HG03521 (cell line): Measurements from ENCODE around the gene ARHGDIA.
"Not testable (repeated sequence)": the region's sequence is repeated elsewhere in the genome, so short reads cannot be mapped to it uniquely, and the experiment has no call there.

Source experiments
- ATAC-seq: cut with Tn5 transposase; IDR thresholded peaks from one replicate; pipeline ENCODE4 v1.9.1; 2021; ENCODE audit warnings: mild to moderate bottlenecking, moderate library complexity; ENCODE audit not compliant: unreplicated experiment

Gene ARHGDIA

DNA sequence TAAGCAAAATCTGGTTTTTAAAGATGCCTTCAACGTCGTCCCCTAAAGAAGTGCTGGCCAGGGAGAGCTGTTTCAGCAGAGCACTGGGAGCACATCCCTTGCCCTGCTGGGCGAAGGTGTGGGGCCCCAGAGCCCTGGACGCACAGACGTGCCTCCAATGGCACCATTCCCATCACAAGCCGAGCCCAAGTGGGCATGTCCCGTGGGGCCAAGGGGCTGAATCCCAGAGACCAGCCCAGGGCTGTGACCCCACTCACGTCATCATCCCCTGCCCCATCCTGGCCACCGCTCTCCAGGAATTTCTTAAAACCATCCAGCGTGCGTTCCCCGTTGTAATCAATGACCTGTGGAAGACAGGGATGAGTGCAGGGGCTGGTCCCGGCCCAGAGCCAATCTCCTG is 26.2 kb downstream of the ARHGDIA start:
- no peak for ATAC-seq

DNA sequence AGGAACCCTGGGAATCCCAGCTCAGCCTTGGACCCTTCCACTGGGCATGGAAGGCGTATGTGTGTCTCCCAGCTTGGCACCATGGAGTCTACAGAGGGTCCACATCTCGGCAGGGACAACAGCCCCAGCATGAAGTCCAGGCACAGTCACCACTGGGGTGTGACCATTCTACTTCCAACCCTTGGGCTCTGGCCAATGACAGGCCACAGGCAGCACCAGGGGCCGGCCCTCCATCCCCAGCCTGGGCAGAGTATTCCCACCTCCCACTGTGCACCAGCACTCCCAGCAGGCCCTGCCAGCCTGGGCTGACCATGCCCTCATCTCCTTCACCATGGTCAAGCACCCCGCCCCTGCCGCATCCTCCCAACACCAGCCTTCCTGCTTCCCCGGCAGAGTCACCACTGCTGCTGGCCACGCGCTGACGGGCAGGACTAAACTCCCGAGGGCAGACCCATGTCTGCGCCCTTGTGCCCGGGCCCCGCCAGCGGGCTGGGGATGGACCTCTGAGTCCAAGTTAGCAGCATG is 26.7 kb downstream of the ARHGDIA start:
- no peak for ATAC-seq

DNA sequence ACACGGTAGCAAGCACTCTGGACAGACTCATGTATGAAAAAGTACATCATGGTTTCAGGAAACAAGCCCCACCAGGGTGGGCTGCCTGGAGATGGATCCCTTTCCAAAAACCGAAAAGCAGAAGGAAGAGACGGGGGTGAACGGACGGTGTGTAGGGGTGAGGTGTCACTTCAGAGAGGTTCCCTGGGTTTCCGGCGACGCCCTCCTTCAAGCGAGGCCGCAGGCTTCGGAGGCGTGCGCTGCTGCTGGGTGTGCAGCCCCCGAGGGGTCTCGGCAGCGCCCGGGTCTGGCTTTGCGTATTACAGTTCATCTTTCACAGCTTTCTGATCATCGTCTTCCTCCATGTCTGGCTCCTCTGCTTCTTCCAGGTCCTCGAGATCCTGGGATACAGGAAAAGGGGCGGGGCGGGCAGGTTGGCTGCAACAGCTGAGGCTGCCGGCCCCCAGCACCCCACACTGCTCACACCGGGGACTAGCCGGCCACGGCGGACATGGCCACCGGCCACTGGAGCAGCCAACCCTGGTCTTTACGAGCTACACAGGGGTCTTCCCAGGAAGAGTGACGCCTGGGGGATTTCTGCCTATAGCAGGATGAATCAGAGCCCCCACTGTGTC is 27.3 kb downstream of the ARHGDIA start:
- no peak for ATAC-seq

DNA sequence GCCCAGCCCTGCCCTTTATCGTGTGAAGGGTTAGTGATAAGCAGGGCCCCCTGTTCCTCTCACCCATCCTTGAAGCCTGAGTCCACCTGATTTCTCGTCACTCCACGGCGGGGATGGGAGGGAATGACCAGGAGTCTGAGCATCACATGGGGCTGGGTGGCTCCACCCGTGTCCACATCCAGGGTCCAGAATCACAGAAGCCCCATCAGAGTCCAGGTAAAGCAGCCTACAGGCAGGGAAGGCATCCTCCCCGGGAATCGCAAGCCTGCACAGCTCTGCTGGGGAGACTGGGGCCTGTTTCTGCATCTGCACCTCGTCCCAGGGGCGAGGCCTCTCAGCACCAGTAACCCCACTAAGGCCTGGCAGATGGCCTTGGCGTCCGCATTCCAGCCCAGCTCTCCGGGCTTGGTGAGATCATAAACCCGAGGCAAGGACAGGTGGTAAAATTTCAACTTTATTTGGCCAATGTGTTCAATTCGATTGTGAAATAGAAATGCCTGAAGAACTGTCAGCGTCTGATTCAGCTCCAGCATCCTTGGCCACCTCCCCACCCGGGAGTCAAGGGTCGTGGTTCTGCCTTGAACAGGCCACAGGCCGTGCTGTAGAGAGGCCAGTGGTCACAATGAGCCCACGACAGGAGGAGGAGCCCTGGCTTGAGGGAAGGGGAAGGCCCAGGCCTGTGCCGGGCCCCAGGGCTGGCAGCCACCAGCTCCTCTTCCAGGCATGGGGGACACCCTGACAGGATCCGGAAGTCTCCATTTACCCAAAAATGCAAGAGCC is 28.2 kb downstream of the ARHGDIA start:
- no peak for ATAC-seq

DNA sequence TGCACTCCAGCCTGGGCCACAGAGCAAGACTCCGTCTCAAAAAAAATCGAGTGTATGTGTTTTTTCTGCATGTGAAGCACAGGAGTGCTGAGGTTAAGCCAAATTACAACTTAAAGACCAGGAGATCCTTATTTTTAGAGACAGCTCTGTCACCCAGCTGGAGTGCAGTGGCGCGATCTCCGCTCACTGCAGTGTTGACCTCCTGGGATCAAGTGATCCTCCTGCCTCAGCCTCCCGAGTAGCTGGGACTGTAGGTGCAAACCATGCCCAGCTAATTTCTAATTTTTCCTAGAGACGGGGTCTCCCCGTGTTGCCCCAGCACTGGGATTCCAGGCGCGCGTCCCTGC is 28.8 kb downstream of the ARHGDIA start:
- no peak for ATAC-seq

DNA sequence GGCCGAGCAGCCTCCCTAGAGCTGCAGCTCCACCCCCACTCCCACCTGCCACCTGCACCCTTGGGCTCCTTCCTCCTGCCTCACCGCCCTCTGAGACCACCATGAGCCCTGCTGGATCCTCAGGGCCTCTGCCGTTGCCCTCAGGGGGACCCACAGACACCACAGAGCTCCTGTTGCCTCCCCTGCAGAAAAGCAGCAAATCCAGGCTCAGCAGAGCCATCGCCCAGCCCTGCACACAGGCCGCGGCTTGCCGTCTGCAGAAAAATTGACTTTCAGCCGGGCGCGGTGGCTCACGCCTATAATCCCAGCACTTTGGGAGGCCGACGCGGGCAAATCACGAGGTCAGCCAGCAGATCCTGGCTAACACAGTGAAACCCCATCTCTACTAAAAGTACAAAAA is 29.3 kb downstream of the ARHGDIA start:
- ATAC-seq, result no peak

DNA sequence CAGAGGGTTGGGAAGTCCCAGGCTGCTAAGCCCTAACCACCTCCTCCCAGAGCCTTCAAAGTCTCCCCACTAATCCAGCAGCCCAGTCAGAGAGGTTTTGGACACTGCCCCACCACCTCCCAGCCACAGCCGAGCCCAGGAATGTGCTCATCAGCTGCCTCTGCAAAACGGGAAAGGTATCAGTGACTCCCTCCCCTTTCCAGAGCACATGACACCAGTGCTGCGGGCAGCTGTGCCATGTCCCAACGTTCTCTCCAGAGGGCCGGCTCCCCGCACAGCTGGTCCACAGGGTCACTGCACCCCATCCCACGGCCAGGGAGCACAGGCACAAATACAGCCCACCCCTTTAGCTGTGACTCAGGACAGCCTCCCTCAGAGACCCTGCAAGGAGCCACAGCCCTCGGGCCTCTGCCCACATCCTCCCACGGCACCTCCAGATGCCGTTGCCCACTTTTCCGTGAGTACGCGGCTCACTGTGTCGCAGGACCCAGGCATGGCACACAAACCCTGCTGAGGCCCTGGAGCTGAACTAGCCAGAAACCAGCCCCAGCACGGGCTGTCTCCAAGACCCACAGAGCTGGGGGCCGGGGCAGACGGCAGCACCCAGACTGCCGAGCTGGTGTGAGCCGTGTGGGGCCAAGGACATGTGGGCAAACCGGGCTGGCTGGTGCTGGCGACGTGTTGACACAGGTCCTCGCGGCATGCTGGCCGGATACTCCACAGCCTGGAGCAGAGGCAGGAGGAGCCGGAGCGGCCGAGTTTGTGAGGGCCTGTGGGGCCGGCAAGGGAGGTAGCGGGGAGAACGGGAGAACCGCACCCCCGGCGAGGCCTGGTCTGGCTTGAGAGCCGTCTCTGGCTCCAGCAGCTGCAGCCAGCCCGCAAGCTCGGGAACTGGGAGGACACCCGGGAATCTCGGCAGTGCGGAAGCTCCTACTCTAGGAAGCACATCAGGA is 30.0 kb downstream of the ARHGDIA start:
- ATAC-seq, result no peak

DNA sequence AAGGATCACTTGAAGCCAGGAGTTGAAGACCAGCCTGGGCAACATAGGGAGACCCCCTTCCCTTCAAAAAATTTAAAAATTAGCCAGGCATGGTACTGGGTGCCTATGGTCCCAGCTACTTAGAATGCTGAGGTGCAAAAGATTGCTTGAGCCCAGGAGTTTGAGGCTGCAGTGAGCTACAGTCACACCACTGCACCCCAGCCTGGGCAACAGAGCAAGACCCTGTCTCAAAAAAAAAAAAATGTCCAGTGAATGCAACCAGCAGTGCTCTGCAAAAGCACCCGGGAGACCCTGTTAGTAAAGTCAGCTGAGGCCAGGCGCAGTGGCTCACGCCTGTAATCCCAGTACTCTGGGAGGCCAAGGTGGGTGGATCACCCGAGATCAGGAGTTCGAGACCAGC is 31.1 kb downstream of the ARHGDIA start:
- ATAC-seq, result not testable (repeated sequence)

DNA sequence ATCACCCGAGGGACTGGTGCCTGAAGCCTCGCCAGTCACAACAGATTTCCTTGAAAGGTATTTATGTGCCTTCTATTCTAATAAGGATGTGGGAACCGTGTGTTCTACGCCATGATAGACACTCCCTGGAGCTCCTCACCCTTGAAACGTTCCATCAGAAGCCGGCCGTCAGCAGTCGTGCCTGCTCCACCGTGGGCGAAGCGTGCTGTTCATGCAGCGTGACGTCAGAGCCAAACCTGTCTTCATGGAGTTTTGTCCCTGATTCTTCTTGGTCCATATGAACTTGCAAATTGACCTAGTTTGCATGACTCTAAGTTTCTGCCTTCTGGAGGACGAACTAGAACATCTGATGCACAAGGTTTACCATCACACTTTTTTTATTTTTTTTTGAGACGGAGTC is 31.8 kb downstream of the ARHGDIA start:
- no peak for ATAC-seq

DNA sequence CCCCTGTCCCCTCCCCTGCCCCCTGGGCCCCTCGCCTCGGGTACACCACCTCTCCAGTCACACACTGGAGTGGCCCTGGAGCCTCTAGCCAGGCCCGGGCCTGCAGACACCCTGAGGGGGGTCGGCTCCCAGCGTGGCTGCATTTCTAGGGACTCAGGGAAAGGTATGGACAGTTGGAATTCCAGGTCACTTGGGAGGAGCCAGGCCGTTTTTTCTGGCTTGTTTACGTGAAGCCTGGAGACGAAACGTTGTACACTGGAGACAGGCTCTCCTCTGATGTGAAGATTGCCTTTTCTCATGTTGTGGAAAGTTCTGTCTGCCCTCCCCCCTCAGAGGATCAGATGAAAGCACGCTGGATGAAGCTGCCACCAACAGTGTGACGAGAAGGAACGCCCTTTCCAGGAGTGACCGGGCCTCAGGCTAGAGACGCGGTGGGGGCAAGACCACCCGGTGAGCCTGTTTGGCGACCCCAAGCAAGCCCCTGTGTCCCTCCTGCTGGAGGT is 32.3 kb downstream of the ARHGDIA start:
- ATAC-seq, result no peak

DNA sequence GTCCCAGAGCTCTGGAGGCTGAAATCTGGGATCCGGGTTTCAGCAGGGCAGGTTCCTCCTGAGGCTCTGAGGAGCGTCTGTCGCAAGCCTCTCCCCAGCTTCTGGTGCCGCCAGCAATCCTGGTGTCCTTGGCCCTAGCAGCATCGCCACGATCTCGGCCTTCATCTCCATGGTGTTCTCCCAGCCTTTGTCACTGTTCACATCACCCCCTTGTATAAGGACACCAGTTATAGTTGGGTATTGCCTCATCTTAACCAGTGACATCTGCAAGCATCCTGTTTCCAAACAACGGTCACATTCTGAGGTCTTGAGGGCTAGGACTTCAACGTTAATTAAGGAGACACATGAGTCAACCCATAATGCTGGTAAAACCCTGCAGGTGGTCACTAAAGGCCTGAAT is 33.5 kb downstream of the ARHGDIA start:
- no peak for ATAC-seq

DNA sequence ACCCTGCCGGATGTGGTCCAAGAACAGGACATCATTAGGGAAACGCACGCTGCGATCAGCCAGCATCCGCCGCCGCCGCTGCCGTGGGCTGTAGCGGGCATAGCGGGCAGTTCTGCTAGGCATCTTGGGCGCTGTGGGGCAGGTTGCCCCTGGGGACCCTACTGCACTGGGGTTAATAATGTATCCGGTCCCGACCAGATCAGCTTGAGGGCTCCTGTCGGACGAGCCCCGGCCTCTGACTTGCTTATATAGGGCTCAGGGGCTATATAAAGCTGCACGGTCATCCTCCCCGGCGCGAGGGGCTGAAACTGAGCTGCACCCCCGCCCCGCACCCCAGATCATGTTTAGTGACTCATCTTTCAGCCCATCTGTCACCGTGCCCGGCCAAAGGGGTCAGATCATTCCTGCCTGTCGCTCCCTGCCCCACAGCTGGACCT is 36.3 kb downstream of the ARHGDIA start, which contains the start of gene PPP1R27:
TSS of gene PPP1R27 (minus strand) at position 220 of the 437 bp plus-strand sequence. CDS start at position 123, 97 bp downstream.
- ATAC-seq, result no peak

DNA sequence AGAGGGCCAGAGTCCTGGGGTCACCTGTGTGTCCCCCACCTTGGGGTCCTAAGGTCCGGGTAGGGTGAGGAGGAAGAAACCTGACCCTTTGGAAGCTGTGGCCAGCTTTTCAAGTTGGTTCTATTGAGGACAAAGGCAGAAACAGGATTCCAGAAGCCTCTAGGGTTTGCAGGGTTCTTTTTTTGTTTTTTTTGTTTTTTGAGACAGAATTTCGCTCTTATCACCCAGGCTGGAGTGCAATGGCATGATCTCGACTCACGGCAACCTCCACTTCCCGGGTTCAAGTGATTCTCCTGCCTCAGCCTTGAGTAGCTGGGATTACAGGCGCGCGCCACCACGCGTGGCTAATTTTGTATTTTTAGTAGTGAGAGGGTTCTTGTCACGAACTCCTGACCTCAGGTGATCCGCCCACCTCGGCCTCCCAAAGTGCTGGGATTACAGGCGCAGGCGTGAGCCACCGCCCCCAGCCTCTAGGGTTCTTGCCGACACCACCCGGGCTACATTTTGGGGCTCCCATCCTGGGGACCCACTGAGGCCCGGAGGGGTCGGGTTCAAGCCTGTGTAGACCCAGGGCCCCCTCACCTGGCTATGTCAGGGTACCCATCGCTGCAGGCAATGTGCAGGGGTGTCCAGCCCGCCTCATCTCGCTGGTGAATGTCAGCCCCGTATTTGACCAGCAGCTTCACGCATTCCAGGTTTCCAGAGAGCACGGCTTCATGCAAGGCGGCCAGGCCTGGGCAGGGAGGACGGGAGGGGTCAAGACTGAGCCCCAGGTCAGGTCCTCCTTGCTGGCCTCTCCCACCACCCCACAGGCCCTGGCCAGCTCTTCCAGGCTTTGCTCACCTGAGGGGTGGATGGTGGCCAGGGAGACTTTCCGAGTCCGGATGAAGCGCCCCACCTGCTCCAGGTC is 37.0 kb downstream of the ARHGDIA start:
- no peak for ATAC-seq

DNA sequence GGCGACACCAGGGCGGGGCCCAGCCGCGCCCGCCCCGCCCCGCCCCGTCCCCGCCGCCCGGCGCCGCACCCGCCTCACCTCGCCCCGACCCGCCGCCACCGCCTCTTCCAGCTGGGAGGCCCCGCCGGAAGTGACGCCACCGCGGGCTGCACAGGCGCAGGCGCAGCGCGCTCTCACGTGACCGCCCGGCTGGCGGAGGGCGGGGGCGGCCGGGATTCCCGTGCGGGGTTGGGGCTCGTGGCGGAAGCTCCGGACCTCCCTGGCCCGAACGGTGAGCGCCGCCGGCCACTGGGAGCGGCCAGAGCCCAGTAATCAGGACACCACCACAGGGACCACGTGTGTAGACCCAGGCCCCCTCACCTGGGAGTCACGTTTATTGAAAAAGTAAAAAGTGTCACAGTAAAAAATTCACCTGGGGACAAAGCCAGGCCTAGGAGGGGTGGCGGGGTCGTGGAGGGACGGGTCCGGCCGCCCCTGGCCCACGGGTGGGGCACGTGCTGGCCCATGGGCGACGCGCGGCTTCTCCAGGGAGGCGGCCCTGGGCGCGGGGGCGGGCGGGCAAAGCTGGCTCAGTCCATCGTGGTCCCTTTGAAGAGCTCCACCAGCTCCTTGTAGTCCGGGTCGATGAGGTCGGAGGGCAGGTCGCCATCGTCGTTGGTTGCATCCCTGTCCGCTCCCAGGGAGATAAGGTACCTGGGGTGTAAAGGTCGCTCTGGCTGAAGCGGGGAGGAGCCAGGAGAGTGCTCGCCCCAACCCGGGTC is 37.8 kb downstream of the ARHGDIA start, which contains the start of gene MCRIP1:
TSS of gene MCRIP1 (minus strand) at position 132 of the 761 bp plus-strand sequence. CDS start 8,785 bp downstream, outside the sequence.
- peak; percentile 71 for ATAC-seq

DNA sequence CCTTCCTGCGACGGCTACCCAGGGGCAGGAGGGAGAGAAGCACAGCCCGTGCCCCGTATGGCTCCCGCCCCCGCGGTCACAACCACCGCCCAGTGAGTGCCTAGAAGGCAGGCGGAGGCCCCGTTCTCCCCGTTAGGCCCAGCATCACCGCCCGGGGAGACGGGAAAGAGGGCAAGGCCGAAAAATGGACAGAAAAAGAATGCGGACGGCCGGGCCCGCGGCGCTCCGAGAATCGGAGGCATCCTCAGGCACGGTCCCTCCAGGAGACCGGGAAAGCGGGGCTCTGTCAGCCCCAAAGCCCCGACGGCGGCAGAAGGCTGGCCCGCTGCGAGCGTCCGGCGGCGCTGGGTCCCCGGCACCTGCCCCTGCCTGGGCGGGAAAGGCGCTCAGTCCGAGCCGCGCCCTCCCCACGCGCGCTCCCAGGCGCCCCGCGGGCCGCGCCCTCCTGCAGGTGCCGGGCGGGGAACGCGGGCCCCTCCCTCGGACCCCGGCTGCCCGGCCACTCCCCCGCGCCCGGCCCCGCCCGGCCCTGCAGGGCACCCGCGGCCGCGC is 38.5 kb downstream of the ARHGDIA start:
- peak; percentile 70 for ATAC-seq

DNA sequence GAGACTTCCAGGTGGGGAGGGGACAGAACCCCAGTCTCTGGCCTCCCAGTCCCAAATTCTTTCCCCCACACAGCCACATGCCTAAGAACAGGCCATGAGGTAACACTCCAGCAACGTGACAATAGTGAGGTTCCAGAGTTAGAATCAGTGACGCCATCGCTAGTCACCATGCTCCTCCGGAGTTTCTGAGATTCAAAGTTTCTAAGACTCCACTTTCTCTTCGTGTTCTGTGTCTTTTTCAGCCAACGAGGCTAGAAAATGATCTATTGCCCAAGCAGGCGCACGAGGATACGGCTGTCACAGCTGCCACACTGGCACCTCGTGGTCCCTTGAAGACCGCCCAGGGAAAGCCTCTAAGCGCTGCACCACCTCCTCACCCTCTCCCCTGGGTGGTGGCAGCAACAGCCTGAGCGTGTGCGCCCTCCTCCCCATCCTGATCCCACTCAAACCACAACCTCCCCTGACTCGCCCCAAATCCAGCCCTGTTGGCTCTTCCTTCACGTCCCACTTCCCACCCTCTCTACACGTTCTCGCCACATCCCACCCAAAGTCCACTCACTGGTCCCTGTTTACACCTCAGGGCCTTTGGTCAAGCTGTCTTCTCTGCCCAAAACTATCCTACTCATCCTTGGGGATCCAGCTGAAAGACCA is 39.1 kb downstream of the ARHGDIA start:
- ATAC-seq, result peak; percentile 4

DNA sequence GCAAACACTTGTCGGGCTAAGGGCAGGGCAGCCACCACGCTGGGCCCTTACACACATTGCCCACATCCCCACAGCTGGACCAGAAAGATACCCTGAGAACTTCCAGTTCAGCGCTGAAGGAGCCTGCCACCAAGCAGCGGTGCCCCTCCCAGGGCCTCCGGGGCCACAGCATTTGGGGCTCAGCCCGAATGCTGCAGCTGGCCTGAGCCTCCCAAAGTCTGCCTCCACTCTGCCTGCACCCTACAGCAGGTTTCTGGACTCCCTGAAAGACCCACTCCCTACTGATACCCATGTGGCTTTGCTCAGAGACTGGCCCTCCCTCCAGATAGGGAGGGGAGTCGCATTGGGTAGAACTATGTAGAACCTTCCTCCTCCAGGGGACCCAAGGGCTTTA is 39.6 kb downstream of the ARHGDIA start:
- no peak for ATAC-seq

DNA sequence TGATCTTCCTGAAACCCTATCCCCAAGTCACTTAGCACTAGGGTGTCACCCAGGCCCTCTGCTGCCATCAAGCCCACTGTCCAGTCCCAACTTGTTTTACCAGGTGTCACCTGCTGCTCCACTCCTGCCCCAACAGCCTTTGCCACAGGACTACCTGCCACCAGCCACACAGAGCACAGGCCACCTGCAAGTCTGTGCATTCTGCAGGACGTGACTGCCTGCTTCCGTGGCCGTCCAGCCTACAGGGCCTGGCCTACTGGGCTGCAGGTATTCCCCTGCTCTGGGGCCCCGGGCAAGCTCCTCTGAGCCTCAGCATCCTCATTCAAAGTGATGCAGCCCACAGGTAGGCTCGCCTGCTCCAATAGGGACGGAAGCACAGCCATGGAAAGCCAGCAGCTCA is 41.3 kb downstream of the ARHGDIA start:
- no peak for ATAC-seq
